Ascending aorta (tissue), 2 donors: Measurements from ENCODE around the gene FBLN5. TPM values are rescaled to one million over a fixed set of nuclear protein-coding genes. Genes with fewer than 3 reads are reported as not detected.

Experiments used
- DNase-seq, 2 donors: peaks; one replicate each; pipeline ENCODE4 v3.0.0-alpha.2; 2019; ENCODE audit warnings: low spot score in 2 of 2
- H3K27ac ChIP-seq, 2 donors: fragments of 200-600 bp; sonication (generic); one replicate each; pipeline ENCODE4 v1.5.1; 2016 to 2017; ENCODE audit warnings: mild to moderate bottlenecking in 1 of 2
- H3K27me3 ChIP-seq: fragments of 200-600 bp; sonication (generic); one replicate; pipeline ENCODE4 v1.5.1; 2017
- H3K36me3 ChIP-seq, 2 donors: fragments of 200-600 bp; sonication (generic); one replicate each; pipeline ENCODE4 v1.5.1; 2016
- H3K4me1 ChIP-seq, 2 donors: fragments of 200-600 bp; sonication (generic); one replicate each; pipeline ENCODE4 v1.5.1; 2016 to 2017; ENCODE audit warnings: mild to moderate bottlenecking in 1 of 2
- H3K4me3 ChIP-seq, 2 donors: fragments of 200-600 bp; sonication (generic); one replicate each; pipeline ENCODE4 v1.5.1; 2016 to 2017; ENCODE audit warnings: mild to moderate bottlenecking in 1 of 2
- H3K9me3 ChIP-seq, 2 donors: fragments of 200-600 bp; sonication (generic); one replicate each; pipeline ENCODE4 v1.5.1; 2016
- CTCF ChIP-seq, 3 experiments: fragments of 200-600 bp in 2 of 3; fragments of 450-650 bp in 1 of 3; sonication (generic) in 2 of 3; IDR thresholded peaks; one replicate each; pipeline ENCODE4 v1.5.1; 2016 to 2019; ENCODE audit warnings: antibody characterized with exemption in 3 of 3, mild to moderate bottlenecking in 1 of 3, moderate library complexity in 1 of 3
- intact Hi-C: fragments of 100-400 bp; cut with DNase I; formaldehyde crosslinking; loops from one replicate; pipeline ENCODE4 v1.15.1; 2023
- total RNA-seq: library from RNA; depleted of rRNA; stranded (reverse); fragments of >200 nt; gene quantifications from one replicate; pipeline ENCODE4 v1.1.0, GENCODE V29; 2016

FBLN5 gene
- total RNA-seq, 1 donor from 2014 or later, result 280 TPM

- H3K4me3 ChIP-seq, result no peak overlapping the region
- no peak overlapping the region for H3K27ac ChIP-seq
- DNase-seq, result no peak
- peaks cover 0 to 6% of the 10 kb centered on the region in 2 donors for H3K4me1 ChIP-seq
- no peaks in the 10 kb centered on the region for H3K27me3 ChIP-seq
- no peak for TF ChIP-seq CTCF (IDR thresholded peaks at IDR 0.05)
- intact Hi-C loops, result no loop called here
- H3K36me3 ChIP-seq, result no peaks in the 10 kb centered on the region
- H3K9me3 ChIP-seq, result no peaks in the 10 kb centered on the region
Measured at GRCh38 chr14:91957876-91958313, 10.4 kb upstream of the FBLN5 start.

GRCh38 chr14:91956616-91957015 is 9.1 kb upstream of the FBLN5 start:
- no peak overlapping the region for H3K27ac ChIP-seq
- no peak for DNase-seq

GRCh38 chr14:91955168-91955567 is 7.7 kb upstream of the FBLN5 start:
- Histone ChIP-seq H3K9me3 (no peaks in the 10 kb centered on the region), H3K36me3 (no peaks in the 10 kb centered on the region), H3K4me3 (no peak overlapping the region), H3K4me1 (peaks cover 0 to 8% of the 10 kb centered on the region in 2 donors), H3K27me3 (no peaks in the 10 kb centered on the region), H3K27ac (peak overlapping the region in 1 of 2 donors; percentile 10)
- intact Hi-C loops, result no loop called here
- DNase-seq, result no peak
- no peak for TF ChIP-seq CTCF (IDR thresholded peaks at IDR 0.05)

More at GRCh38 chr14:91956616-91957015, 9.1 kb upstream of the FBLN5 start:
- no peak overlapping the region for H3K4me3 ChIP-seq
- intact Hi-C loops, result no loop called here
- TF ChIP-seq CTCF (IDR thresholded peaks at IDR 0.05), result no peak
- H3K9me3 ChIP-seq, result no peaks in the 10 kb centered on the region
- peaks cover 0 to 8% of the 10 kb centered on the region in 2 donors for H3K4me1 ChIP-seq
- no peaks in the 10 kb centered on the region for H3K36me3 ChIP-seq
- no peaks in the 10 kb centered on the region for H3K27me3 ChIP-seq

- intact Hi-C loops, result no loop called here
- no peak for TF ChIP-seq CTCF (IDR thresholded peaks at IDR 0.05)
Measured at GRCh38 chr14:91953170-91953985, 5.9 kb upstream of the FBLN5 start.

GRCh38 chr14:91946622-91947474 is 646 bp downstream of the FBLN5 start:
- no peaks in the 10 kb centered on the region for H3K27me3 ChIP-seq
- H3K36me3 ChIP-seq, result peaks cover 0 to 8% of the 10 kb centered on the region in 2 donors
- peak in 1 of 2 donors; percentile 74 for DNase-seq
- H3K27ac ChIP-seq, result peak overlapping the region; percentile 79 to 89
- H3K4me3 ChIP-seq, result peak overlapping the region; percentile 53 to 75
- H3K4me1 ChIP-seq, result peaks cover 7 to 25% of the 10 kb centered on the region in 2 donors
- intact Hi-C loops, result loop anchor here (1.0 to 2.0 kb wide), 3 partner anchors 34 to 110 kb away; no protein-coding TSS in a partner anchor
- TF ChIP-seq CTCF (IDR thresholded peaks at IDR 0.05), result no peak
- no peaks in the 10 kb centered on the region for H3K9me3 ChIP-seq

More at GRCh38 chr14:91953170-91953985, 5.9 kb upstream of the FBLN5 start:
- Histone ChIP-seq H3K9me3 (no peaks in the 10 kb centered on the region), H3K27me3 (no peaks in the 10 kb centered on the region), H3K27ac (peak overlapping the region; percentile 58 to 69), H3K4me1 (peaks cover 0 to 8% of the 10 kb centered on the region in 2 donors), H3K36me3 (no peaks in the 10 kb centered on the region), H3K4me3 (no peak overlapping the region)
- peak in 1 of 2 donors; percentile 15 for DNase-seq
